ENCODE data around the gene MBNL1.

Gene MBNL1

GRCh38 chr3:152373379-152373778, 104.7 kb downstream of the MBNL1 start:
- H3K9me3 ChIP-seq: no peaks in the 10 kb centered on the region
- peaks cover 0 to 4% (median 3%) of the 10 kb centered on the region in 3 donors for H3K36me3 ChIP-seq
- H3K4me1 ChIP-seq: peaks cover 0 to 100% (median 32%) of the 10 kb centered on the region in 4 donors
- no peaks in the 10 kb centered on the region for H3K27me3 ChIP-seq
- DNase-seq: no peak
- intact Hi-C loops (cut with DNase I; ENCODE audit: low total_unique reads): no loop called here
- TF ChIP-seq CTCF (IDR thresholded peaks at IDR 0.05): no peak
- peak overlapping the region; percentile 2 to 87 for H3K27ac ChIP-seq
- no peak overlapping the region for H3K4me3 ChIP-seq

GRCh38 chr3:152374262-152374990, 105.7 kb downstream of the MBNL1 start:
- intact Hi-C loops (cut with DNase I; ENCODE audit: low total_unique reads): no loop called here
- H3K27ac ChIP-seq: peak overlapping the region; percentile 62 to 87
- peaks cover 0 to 100% (median 28%) of the 10 kb centered on the region in 4 donors for H3K4me1 ChIP-seq
- H3K36me3 ChIP-seq: peaks cover 0 to 4% (median 3%) of the 10 kb centered on the region in 3 donors
- no peak for TF ChIP-seq CTCF (IDR thresholded peaks at IDR 0.05)
- H3K27me3 ChIP-seq: no peaks in the 10 kb centered on the region
- no peak for DNase-seq
- H3K9me3 ChIP-seq: no peaks in the 10 kb centered on the region
- H3K4me3 ChIP-seq: no peak overlapping the region

- no peak overlapping the region for H3K4me3 ChIP-seq
- no peak for TF ChIP-seq CTCF (IDR thresholded peaks at IDR 0.05)
- no peaks in the 10 kb centered on the region for H3K9me3 ChIP-seq
- peak overlapping the region; percentile 62 to 87 for H3K27ac ChIP-seq
- no peaks in the 10 kb centered on the region for H3K27me3 ChIP-seq
- H3K4me1 ChIP-seq: peaks cover 0 to 100% (median 26%) of the 10 kb centered on the region in 4 donors
- DNase-seq: no peak
- H3K36me3 ChIP-seq: peaks cover 0 to 4% (median 3%) of the 10 kb centered on the region in 3 donors
- intact Hi-C loops (cut with DNase I; ENCODE audit: low total_unique reads): no loop called here
Observed at GRCh38 chr3:152375546-152375945, 106.8 kb downstream of the MBNL1 start.

- Histone ChIP-seq H3K9me3 (no peaks in the 10 kb centered on the region), H3K27me3 (no peaks in the 10 kb centered on the region), H3K36me3 (peaks cover 0 to 4% (median 3%) of the 10 kb centered on the region in 3 donors), H3K27ac (peak overlapping the region; percentile 62 to 87), H3K4me3 (peak overlapping the region in 1 of 2 donors; percentile 21), H3K4me1 (peaks cover 0 to 100% (median 27%) of the 10 kb centered on the region in 4 donors)
- no peak for TF ChIP-seq CTCF (IDR thresholded peaks at IDR 0.05)
- peak in 1 of 2 donors; percentile 71 for DNase-seq
- intact Hi-C loops (cut with DNase I; ENCODE audit: low total_unique reads): no loop called here
Observed at GRCh38 chr3:152376351-152377183, 107.8 kb downstream of the MBNL1 start.

- no peak for DNase-seq
Observed at GRCh38 chr3:152377184-152377570, 108.4 kb downstream of the MBNL1 start.

More at GRCh38 chr3:152377184-152377570, 108.4 kb downstream of the MBNL1 start:
- H3K4me1 ChIP-seq: peaks cover 0 to 100% (median 26%) of the 10 kb centered on the region in 4 donors
- no peaks in the 10 kb centered on the region for H3K27me3 ChIP-seq
- intact Hi-C loops (cut with DNase I; ENCODE audit: low total_unique reads): no loop called here
- peak overlapping the region; percentile 62 to 87 for H3K27ac ChIP-seq
- no peak for TF ChIP-seq CTCF (IDR thresholded peaks at IDR 0.05)
- no peak overlapping the region for H3K4me3 ChIP-seq
- H3K36me3 ChIP-seq: peaks cover 0 to 4% (median 3%) of the 10 kb centered on the region in 3 donors
- no peaks in the 10 kb centered on the region for H3K9me3 ChIP-seq
